T-helper 9 cell (primary cell): Measurements from ENCODE around the gene HSPG2.

Experiments used
- DNase-seq: peaks from one replicate; pipeline ENCODE4 v3.0.0-alpha.2; 2020

HSPG2 gene

GRCh38 chr1:21879928-21880618 is 57.0 kb downstream of the HSPG2 start:
- no peak for DNase-seq

DNA sequence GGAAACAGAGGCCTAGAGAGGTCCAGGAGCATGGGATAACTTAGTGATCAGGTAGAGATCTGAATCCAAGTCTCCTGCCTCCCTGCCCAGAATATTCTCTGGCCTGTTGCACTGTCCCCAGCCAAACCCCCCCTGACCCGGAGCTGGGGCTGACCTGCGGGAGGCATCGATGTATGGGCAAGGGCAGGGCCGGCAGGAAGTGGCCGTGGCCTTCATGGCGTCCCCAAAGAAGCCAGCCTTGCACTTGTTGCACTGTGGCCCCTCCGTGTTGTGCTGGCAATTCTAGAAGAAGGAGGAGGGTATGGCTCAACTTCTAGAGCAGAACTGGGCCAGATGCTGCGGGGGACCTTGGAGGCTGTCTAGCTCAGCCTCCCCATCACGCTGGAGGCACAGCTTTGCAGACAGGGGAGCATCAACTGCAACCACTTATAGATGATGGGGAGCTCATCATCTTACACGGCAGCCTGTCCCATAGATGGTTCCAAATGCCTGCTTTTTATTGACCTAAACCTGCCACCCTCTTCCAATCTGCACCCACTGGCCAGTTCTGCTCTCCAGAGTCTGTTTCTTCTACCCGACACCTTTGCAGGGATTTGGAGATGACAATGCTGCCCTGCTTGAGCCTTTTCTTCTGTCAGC is 58.2 kb downstream of the HSPG2 start:
- DNase-seq, result no peak

GRCh38 chr1:21878009-21878773 is 58.9 kb downstream of the HSPG2 start:
- no peak for DNase-seq

DNA sequence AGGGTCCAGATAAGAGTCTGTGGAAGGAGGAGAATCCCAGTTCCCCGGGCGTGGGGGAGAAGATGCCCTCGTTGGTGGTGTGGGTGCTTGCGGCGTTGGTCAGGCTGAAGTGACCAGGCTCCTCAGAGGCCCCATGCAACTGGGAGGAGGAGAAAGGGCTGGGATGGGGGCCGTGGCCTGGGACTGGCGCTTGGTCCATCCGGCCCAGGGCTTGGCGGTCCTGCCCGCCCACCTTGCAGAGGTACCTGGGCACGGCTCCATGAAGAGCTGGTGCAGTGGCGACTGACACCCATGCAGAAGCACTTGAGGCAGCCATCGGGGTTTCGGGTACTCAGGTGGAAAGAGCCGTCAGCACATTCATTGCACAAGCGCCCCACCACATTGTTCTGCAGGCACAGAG is 60.8 kb downstream of the HSPG2 start:
- no peak for DNase-seq

- DNase-seq, result no peak
These were observed 61.5 kb downstream of the HSPG2 start for GRCh38 chr1:21875621-21876063.

DNA sequence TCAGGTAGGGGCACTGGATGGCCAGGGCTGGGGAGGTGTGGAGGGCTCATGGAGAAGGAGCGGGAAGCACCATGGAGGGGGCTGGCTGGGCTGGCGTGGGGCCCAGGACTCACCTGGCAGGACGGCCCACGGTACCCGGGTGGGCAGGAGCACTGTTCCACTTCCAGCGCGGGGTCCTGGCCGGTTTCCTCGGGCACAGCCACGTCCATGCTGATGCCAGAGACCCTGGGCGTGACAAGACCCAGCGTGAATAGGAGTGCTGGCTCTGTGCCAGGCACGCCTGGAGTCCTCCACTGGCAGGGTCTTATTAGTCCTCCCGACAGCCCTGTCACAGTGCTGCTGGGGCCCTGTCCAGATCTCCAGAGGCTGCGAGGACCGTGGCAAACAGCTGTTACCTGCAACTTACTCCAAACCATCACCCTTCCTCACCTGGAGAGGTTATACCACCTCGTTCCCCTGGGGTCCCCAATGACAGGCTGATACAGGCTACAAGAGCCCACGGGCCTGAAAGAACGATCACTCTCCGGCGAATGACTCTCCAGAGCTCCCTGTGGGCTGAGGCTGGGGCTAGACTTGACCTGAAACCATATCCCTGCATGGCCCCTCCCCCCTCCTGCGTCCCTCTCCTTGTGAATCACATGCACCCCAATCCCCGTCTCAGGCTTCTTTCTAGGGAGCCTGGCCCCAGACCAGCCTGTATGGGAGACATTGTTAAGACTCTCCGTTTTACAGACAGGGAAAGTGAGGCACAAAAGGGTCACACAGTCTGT is 62.1 kb downstream of the HSPG2 start:
- no peak for DNase-seq

DNA sequence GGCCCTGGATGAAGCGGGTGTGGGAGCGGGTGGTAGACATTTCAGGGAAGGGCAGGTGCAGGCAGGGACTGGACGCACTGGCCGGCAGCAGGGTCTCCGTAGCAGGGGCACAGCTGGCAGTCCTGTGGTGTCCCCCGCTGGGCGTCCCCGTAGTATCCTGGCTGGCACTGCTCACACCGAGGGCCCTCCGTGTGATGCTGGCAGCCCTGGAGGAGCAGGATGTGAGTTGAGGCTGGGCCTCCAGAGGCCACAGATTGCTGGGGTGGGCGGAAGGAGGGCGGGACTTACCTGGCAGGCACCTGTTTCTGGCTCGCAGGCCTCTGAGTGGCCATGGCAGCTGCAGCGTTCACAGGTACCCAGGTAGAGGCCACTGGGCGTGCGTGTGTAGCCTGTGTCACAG is 62.8 kb downstream of the HSPG2 start:
- DNase-seq, result no peak

- no peak for DNase-seq
These were observed 63.3 kb downstream of the HSPG2 start for GRCh38 chr1:21873761-21874160.

GRCh38 chr1:21873174-21873573 is 63.9 kb downstream of the HSPG2 start:
- DNase-seq, result no peak

- no peak for DNase-seq
These were observed 64.5 kb downstream of the HSPG2 start for GRCh38 chr1:21872445-21873079.

GRCh38 chr1:21871943-21872342 is 65.2 kb downstream of the HSPG2 start:
- DNase-seq, result no peak

GRCh38 chr1:21870611-21871010 is 66.5 kb downstream of the HSPG2 start:
- no peak for DNase-seq

DNA sequence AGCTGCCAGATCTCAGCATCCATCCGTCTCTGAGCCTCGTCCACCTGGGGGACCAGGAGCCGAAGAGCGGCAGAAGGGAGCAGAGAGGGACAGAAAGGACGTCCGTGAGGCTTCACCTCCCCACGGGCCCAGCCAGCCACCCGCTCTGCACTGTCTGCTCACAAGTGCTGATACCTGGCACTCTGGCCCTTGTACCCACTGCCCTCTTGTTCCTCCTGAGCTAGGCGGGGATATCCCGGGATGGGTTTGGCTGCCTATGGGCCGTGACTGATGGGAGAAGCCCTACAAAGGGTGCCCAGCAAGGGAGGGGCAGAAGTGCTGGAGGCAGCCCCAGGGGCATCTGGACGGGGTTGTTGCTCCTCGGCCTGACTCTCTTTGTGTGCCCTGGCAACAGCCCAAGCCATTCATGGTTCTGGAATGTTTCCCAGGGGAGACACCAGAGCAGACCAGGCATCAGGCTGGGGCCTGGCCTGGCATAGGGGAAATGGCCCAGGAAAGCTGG is 67.4 kb downstream of the HSPG2 start:
- DNase-seq, result no peak

DNA sequence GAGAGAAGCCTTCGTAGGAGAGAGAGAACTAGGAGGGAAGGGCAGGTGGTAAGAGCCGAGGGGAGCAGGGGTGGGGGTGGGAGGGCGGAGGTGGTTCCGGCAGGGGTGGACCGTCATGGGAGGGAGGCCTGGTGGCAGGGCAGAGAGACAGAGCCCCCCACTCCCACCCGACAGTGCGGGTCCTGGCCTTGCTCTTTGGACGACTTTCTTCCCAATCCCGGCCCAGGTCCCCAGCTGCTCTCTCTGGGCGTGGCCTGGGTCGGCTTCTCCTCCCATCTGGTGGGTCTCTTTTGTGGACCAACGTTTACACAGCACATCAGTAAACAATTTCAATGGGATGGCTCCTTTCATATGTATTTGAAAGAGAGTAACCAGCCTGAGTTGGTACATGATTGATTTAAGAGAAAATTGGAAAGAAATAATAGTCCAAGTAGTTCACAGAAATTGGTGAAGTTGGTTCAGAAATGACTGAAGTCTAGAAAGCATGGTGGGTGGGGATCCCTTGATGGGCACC is 68.1 kb downstream of the HSPG2 start:
- DNase-seq, result no peak

- no peak for DNase-seq
These were observed 68.6 kb downstream of the HSPG2 start for GRCh38 chr1:21868482-21868881.

GRCh38 chr1:21867451-21867996 is 69.6 kb downstream of the HSPG2 start:
- no peak for DNase-seq

- DNase-seq, result no peak
These were observed 70.4 kb downstream of the HSPG2 start for GRCh38 chr1:21866707-21867043.

GRCh38 chr1:21865943-21866706 is 71.0 kb downstream of the HSPG2 start:
- no peak for DNase-seq

DNA sequence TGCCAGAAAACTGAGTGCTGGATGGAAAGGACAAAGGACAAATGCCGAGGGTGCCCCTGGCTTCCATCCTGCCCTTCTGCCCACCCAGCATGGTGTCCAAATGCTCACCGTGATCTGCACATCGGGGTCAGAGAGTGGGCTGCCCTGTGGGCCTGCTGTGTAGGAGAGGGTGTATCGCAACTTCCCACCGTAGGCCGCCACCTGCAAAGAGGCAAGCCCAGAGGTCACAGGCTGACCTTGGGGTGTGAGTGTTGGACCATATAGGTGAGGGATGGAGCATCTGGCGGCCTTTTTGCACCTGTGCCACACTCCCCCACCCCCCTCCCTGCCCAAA is 71.5 kb downstream of the HSPG2 start:
- DNase-seq, result no peak

- no peak for DNase-seq
These were observed 72.4 kb downstream of the HSPG2 start for GRCh38 chr1:21864730-21865129.

DNA sequence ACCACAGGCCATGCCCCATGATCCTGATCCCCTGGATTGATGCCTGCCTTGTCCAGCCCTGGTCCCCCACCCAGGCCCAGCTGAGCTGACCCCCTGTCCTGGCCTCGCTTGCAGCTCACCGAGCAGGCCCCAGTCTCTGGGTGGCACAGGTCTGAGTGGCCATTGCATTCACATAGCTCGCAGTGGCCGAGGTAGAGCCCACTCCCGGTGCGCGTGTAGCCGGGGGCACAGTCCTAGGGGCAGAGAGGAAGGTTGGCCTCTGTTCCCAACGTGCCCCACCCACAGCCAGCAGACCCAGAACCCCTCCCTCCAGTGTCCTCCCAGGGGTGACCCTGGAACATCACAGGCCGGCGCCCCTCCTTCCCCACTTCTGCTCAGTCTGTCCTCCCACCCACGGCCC is 73.1 kb downstream of the HSPG2 start:
- no peak for DNase-seq
